ENCODE results near the gene ADGRD2. TPM values are rescaled to one million over a fixed set of nuclear protein-coding genes. Genes with fewer than 3 reads are reported as not detected.

The ADGRD2 gene
- total and polyA plus RNA-seq, 10 donors: 0.15 to 0.50 (median 0.25) TPM; not detected in 5

- DNase-seq: no peak
- Histone ChIP-seq H3K27ac (no peak overlapping the region), H3K4me1 (peaks cover 14 to 92% (median 38%) of the 10 kb centered on the region in 6 donors), H3K9me3 (no peaks in the 10 kb centered on the region), H3K4me3 (no peak overlapping the region), H3K36me3 (peaks cover 0 to 91% (median 83%) of the 10 kb centered on the region in 6 donors), H3K27me3 (replicated peaks in 1 of 7) (no peaks in the 10 kb centered on the region)
- WGBS, 5 donors: 65 to 69% (median 67%) methylated on average over 3 of the region's 3 CpGs
- intact Hi-C loops (cut with DNase I; ENCODE audit: low total_unique reads): no loop called here
- TF ChIP-seq POLR2AphosphoS5 (IDR thresholded peaks at IDR 0.05) (no peak), CTCF (IDR thresholded peaks at IDR 0.05 in 8 of 11, conservative IDR thresholded peaks at IDR 0.05 in 3 of 11) (peak in 1 of 11 experiments; percentile 34)
These were observed 39.8 kb upstream of the ADGRD2 start for GRCh38 chr9:124410321-124410913.

GRCh38 chr9:124411514-124412227, 38.6 kb upstream of the ADGRD2 start:
- Histone ChIP-seq H3K9me3 (peaks cover 0 to 5% (median 0%) of the 10 kb centered on the region in 8 donors), H3K4me1 (peaks cover 14 to 86% (median 40%) of the 10 kb centered on the region in 6 donors), H3K27ac (no peak overlapping the region), H3K4me3 (no peak overlapping the region), H3K27me3 (replicated peaks in 1 of 7) (no peaks in the 10 kb centered on the region), H3K36me3 (peaks cover 0 to 79% (median 71%) of the 10 kb centered on the region in 6 donors)
- intact Hi-C loops (cut with DNase I; ENCODE audit: low total_unique reads): no loop called here
- no peak for TF ChIP-seq POLR2A (IDR thresholded peaks at IDR 0.05)
- TF ChIP-seq POLR2AphosphoS5 (IDR thresholded peaks at IDR 0.05): no peak
- TF ChIP-seq CTCF (IDR thresholded peaks at IDR 0.05 in 8 of 11, conservative IDR thresholded peaks at IDR 0.05 in 3 of 11): no peak
- WGBS, 5 donors: 73 to 89% (median 80%) methylated on average over 5 of the region's 5 CpGs
- no peak for DNase-seq

- no peak overlapping the region for H3K4me3 ChIP-seq
- H3K27ac ChIP-seq: no peak overlapping the region
- peaks cover 0 to 5% (median 0%) of the 10 kb centered on the region in 8 donors for H3K9me3 ChIP-seq
- intact Hi-C loops (cut with DNase I; ENCODE audit: low total_unique reads): no loop called here
- DNase-seq: no peak
- 93 to 95% (median 94%) methylated on average over 3 of the region's 3 CpGs for WGBS, 5 donors
- H3K27me3 ChIP-seq (replicated peaks in 1 of 7): no peaks in the 10 kb centered on the region
- H3K4me1 ChIP-seq: peaks cover 14 to 80% (median 36%) of the 10 kb centered on the region in 6 donors
- H3K36me3 ChIP-seq: peaks cover 0 to 74% (median 66%) of the 10 kb centered on the region in 6 donors
- TF ChIP-seq POLR2A (IDR thresholded peaks at IDR 0.05) (no peak), CTCF (IDR thresholded peaks at IDR 0.05 in 8 of 11, conservative IDR thresholded peaks at IDR 0.05 in 3 of 11) (no peak), POLR2AphosphoS5 (IDR thresholded peaks at IDR 0.05) (no peak)
These were observed 38.0 kb upstream of the ADGRD2 start for GRCh38 chr9:124412228-124412575.

- Histone ChIP-seq H3K4me3 (peak overlapping the region; percentile 71 to 97 (median 90)), H3K4me1 (peaks cover 14 to 67% (median 33%) of the 10 kb centered on the region in 6 donors), H3K36me3 (peaks cover 0 to 50% (median 44%) of the 10 kb centered on the region in 6 donors), H3K9me3 (peaks cover 0 to 5% (median 0%) of the 10 kb centered on the region in 8 donors), H3K27ac (peak overlapping the region in 7 of 8 donors; percentile 23 to 84 (median 64)), H3K27me3 (replicated peaks in 1 of 7) (no peaks in the 10 kb centered on the region)
- 21 to 24% (median 24%) methylated on average over 13 of the region's 13 CpGs for WGBS, 5 donors
- TF ChIP-seq POLR2AphosphoS5 (IDR thresholded peaks at IDR 0.05) (no peak), CTCF (IDR thresholded peaks at IDR 0.05 in 8 of 11, conservative IDR thresholded peaks at IDR 0.05 in 3 of 11) (no peak), POLR2A (IDR thresholded peaks at IDR 0.05) (no peak)
- intact Hi-C loops (cut with DNase I; ENCODE audit: low total_unique reads): no loop called here
- no peak for DNase-seq
These were observed 35.6 kb upstream of the ADGRD2 start for GRCh38 chr9:124414612-124415011.
